Measurements from ENCODE around the gene SLC25A1. TPM values are rescaled to one million over a fixed set of nuclear protein-coding genes. Genes with fewer than 3 reads are reported as not detected.

Gene SLC25A1
- total and polyA plus RNA-seq, 2 of the 4 experiments (the other 2 are of a cell fraction), result 41.0 to 56.5 TPM

GRCh38 chr22:19132153-19132552, 46.4 kb downstream of the SLC25A1 start:
- BruUV-seq (replicated peaks), result no TSS peak
- ATAC-seq (ENCODE audit: low read depth), result no peak
- H4K8ac ChIP-seq (ENCODE audit: low read depth in 2 of 2, low read length in 2 of 2), result no peak overlapping the region
- no peak overlapping the region for H3K9ac ChIP-seq (ENCODE audit: low read depth, low read length)
- no peaks in the 10 kb centered on the region for H3K79me1 ChIP-seq (ENCODE audit: low read depth in 1 of 2, low read length in 2 of 2)
- H2AK9ac ChIP-seq (replicated peaks; ENCODE audit: low read depth, low read length, poor library complexity), result no peak overlapping the region
- H2BK15ac ChIP-seq (ENCODE audit: low read depth, low read length), result no peak overlapping the region
- no peak overlapping the region for H3K4me3 ChIP-seq (ENCODE audit: insufficient read depth, low read depth, low read length)
- H3K36me3 ChIP-seq (ENCODE audit: control insufficient read depth, insufficient read depth, low read length), result peaks cover 46% of the 10 kb centered on the region
- intact Hi-C loops (cut with micrococcal nuclease), result no loop called here
- H3K27ac ChIP-seq (ENCODE audit: insufficient read depth, low read length), result no peak overlapping the region
- H3K4me1 ChIP-seq (ENCODE audit: control insufficient read depth, insufficient read depth, low read length), result no peaks in the 10 kb centered on the region
- H3K9me1 ChIP-seq (ENCODE audit: insufficient read depth, low read length), result peaks cover 3% of the 10 kb centered on the region; the same call in 1 of the 2 replicates
- 89% methylated on average over 12 of the region's 20 CpGs; no CpG with 5 or more reads in 1 of the 2 experiments for WGBS, 2 experiments (ENCODE audit: extremely low coverage in 2 of 2, insufficient read length in 1 of 2)
- no peaks in the 10 kb centered on the region for H4K20me1 ChIP-seq (ENCODE audit: insufficient read depth, low read length)
- no peaks in the 10 kb centered on the region for H3K9me3 ChIP-seq (ENCODE audit: control insufficient read depth, insufficient read depth, low read length)
- no peak overlapping the region for H3K56ac ChIP-seq (ENCODE audit: extremely low read depth, insufficient read depth, low read length)
- CTCF ChIA-PET, result no interaction called here
- no peak overlapping the region for H3K23ac ChIP-seq (ENCODE audit: low read depth, low read length)
- H2AK5ac ChIP-seq (ENCODE audit: low read depth, low read length), result no peak overlapping the region
- no peak overlapping the region for H3K14ac ChIP-seq (replicated peaks; ENCODE audit: low read depth, low read length)
- POLR2A ChIA-PET (ENCODE audit: unreplicated experiment), result no interaction called here
- dilution Hi-C loops (cut with HindIII; ENCODE audit: low sequenced_read_pairs, unreplicated experiment), result no loop called here
- H3K4ac ChIP-seq (ENCODE audit: low read depth, low read length), result no peak overlapping the region
- no peak overlapping the region for H3K18ac ChIP-seq (ENCODE audit: low read depth, low read length)
- no peaks in the 10 kb centered on the region for H3K27me3 ChIP-seq (ENCODE audit: control insufficient read depth, insufficient read depth, low read length)
- no peak for DNase-seq
- no peak overlapping the region for H4K5ac ChIP-seq (ENCODE audit: low read depth, low read length)
- no peak overlapping the region for H2BK20ac ChIP-seq (ENCODE audit: low read depth, low read length)
- in situ Hi-C loops (cut with MboI; ENCODE audit: low sequenced_read_pairs), result no loop called here
- no peak overlapping the region for H2BK120ac ChIP-seq (ENCODE audit: low read depth, low read length)
- no peak overlapping the region for H2BK5ac ChIP-seq (ENCODE audit: low read depth, low read length, poor library complexity, severe bottlenecking)
- H3K4me2 ChIP-seq (ENCODE audit: low read depth, low read length), result no peak overlapping the region
- H4K91ac ChIP-seq (ENCODE audit: insufficient read depth, low read depth, low read length), result no peak overlapping the region
- H2AFZ ChIP-seq (replicated peaks; ENCODE audit: low read length, poor library complexity), result no peak overlapping the region
- TF ChIP-seq CHD1 (IDR thresholded peaks at IDR 0.05; ENCODE audit: low read depth, low read length), result no peak
- no peak for TF ChIP-seq CTCF (conservative IDR thresholded peaks at IDR 0.05; ENCODE audit: low read depth, low read length)
- TF ChIP-seq MAZ (IDR thresholded peaks at IDR 0.05; ENCODE audit: borderline replicate concordance, low read depth, low read length), result no peak
- no peak for TF ChIP-seq CEBPB (IDR thresholded peaks at IDR 0.05; ENCODE audit: low read depth, low read length)
- TF ChIP-seq, protein P1, sequence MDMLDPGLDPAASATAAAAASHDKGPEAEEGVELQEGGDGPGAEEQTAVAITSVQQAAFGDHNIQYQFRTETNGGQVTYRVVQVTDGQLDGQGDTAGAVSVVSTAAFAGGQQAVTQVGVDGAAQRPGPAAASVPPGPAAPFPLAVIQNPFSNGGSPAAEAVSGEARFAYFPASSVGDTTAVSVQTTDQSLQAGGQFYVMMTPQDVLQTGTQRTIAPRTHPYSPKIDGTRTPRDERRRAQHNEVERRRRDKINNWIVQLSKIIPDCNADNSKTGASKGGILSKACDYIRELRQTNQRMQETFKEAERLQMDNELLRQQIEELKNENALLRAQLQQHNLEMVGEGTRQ (IDR thresholded peaks at IDR 0.05; ENCODE audit: low read depth, low read length), result no peak
- no peak for TF ChIP-seq MAFK (IDR thresholded peaks at IDR 0.05; ENCODE audit: low read depth, low read length)
- TF ChIP-seq RCOR1 (IDR thresholded peaks at IDR 0.05; ENCODE audit: insufficient replicate concordance, low read length), result no peak
- TF ChIP-seq BHLHE40 (IDR thresholded peaks at IDR 0.05; ENCODE audit: low read depth, low read length), result no peak
- TF ChIP-seq FOS (IDR thresholded peaks at IDR 0.05; ENCODE audit: low read depth, low read length), result no peak
- no peak for TF ChIP-seq POLR2A (IDR thresholded peaks at IDR 0.05; ENCODE audit: low read depth, low read length)
- no peak for TF ChIP-seq RAD21 (IDR thresholded peaks at IDR 0.05; ENCODE audit: low read length)
- TF ChIP-seq NFE2L2 (IDR thresholded peaks at IDR 0.05; ENCODE audit: low read depth, low read length), result no peak
- no peak for TF ChIP-seq RFX5 (IDR thresholded peaks at IDR 0.05; ENCODE audit: low read depth, low read length)
- no peak for TF ChIP-seq SMC3 (IDR thresholded peaks at IDR 0.05; ENCODE audit: low read depth, low read length)
- no peak for TF ChIP-seq ELK1 (IDR thresholded peaks at IDR 0.05; ENCODE audit: borderline replicate concordance, low read depth, low read length)
- no peak for TF ChIP-seq MXI1 (IDR thresholded peaks at IDR 0.05; ENCODE audit: borderline replicate concordance, low read depth, low read length)
